CD8-positive, alpha-beta memory T cell (primary cell): Measurements from ENCODE around the gene LAMTOR5. TPM values are rescaled to one million over a fixed set of nuclear protein-coding genes. Genes with fewer than 3 reads are reported as not detected.
"Not testable (repeated sequence)": the region's sequence is repeated elsewhere in the genome, so short reads cannot be mapped to it uniquely, and the experiment has no call there.

ENCODE experiments used
- CTCF ChIA-PET: fragments of 350-600 bp; sonication (Branson Sonifier 250); formaldehyde crosslinking; loops from one replicate; lab custom pipeline; 2021; ENCODE audit warnings: antibody characterized with exemption; lab: Charles Lee
- POLR2A ChIA-PET: fragments of 350-600 bp; sonication (Branson Sonifier 250); formaldehyde crosslinking; loops from one replicate; lab custom pipeline; 2021; ENCODE audit warnings: antibody characterized with exemption; lab: Charles Lee
- DNase-seq, 5 donors: peaks; one replicate each; pipeline versions ENCODE4 v3.0.0 to v3.0.0-alpha.2; 2020 to 2022; ENCODE audit warnings: mixed read lengths in 1 of 5
- H3K27ac ChIP-seq: one replicate; pipeline ENCODE4 v1.7.0; 2013; ENCODE audit warnings: low read depth, mild to moderate bottlenecking, low read length, moderate library complexity
- H3K27me3 ChIP-seq: 2 replicates; pipeline ENCODE4 v1.7.0; 2013; ENCODE audit warnings: low read length, mild to moderate bottlenecking; ENCODE audit not compliant: insufficient read depth, poor library complexity, severe bottlenecking
- H3K36me3 ChIP-seq: 2 replicates; pipeline ENCODE4 v1.7.0; 2013; ENCODE audit warnings: mild to moderate bottlenecking, low read length, moderate library complexity; ENCODE audit not compliant: insufficient read depth
- H3K4me1 ChIP-seq: 2 replicates; pipeline ENCODE4 v1.7.0; 2013; ENCODE audit warnings: mild to moderate bottlenecking, low read length, moderate library complexity; ENCODE audit not compliant: insufficient read depth
- H3K4me3 ChIP-seq: 2 replicates; pipeline ENCODE4 v1.7.0; 2013; ENCODE audit warnings: mild to moderate bottlenecking, low read length
- H3K9me3 ChIP-seq: 2 replicates; pipeline ENCODE4 v1.7.0; 2013; ENCODE audit warnings: mild to moderate bottlenecking, low read length
- H3K27ac Mint-ChIP-seq, 8 donors: one replicate each; pipeline ENCODE4 v1.8.0; 2020 to 2021; ENCODE audit warnings: mixed read lengths in 8 of 8, mild to moderate bottlenecking in 6 of 8, inconsistent platforms in 3 of 8, moderate library complexity in 3 of 8
- H3K27me3 Mint-ChIP-seq, 2 donors: one replicate each; pipeline ENCODE4 v1.8.0; 2020 to 2021; ENCODE audit warnings: mixed read lengths in 2 of 2, mild to moderate bottlenecking in 1 of 2, moderate library complexity in 1 of 2
- H3K36me3 Mint-ChIP-seq, 3 donors: one replicate each; pipeline ENCODE4 v1.8.0; 2020 to 2021; ENCODE audit warnings: mixed read lengths in 3 of 3, inconsistent platforms in 1 of 3, mild to moderate bottlenecking in 1 of 3
- H3K4me1 Mint-ChIP-seq, 3 donors: one replicate each; pipeline ENCODE4 v1.8.0; 2020 to 2021; ENCODE audit warnings: mixed read lengths in 3 of 3, inconsistent platforms in 1 of 3, mild to moderate bottlenecking in 1 of 3
- H3K4me3 Mint-ChIP-seq, 7 donors: one replicate each; pipeline ENCODE4 v1.8.0; 2020 to 2021; ENCODE audit warnings: mixed read lengths in 7 of 7, mild to moderate bottlenecking in 6 of 7, moderate library complexity in 4 of 7, inconsistent platforms in 2 of 7
- H3K9me3 Mint-ChIP-seq, 5 donors: one replicate each; pipeline ENCODE4 v1.8.0; 2020 to 2022; ENCODE audit warnings: mixed read lengths in 5 of 5, mild to moderate bottlenecking in 3 of 5, moderate library complexity in 2 of 5, inconsistent platforms in 1 of 5
- polyA plus RNA-seq: library from polyadenylated mRNA; unstranded; fragments of 300-500 nt; fragmentation: Illumina TruSeq; gene quantifications from one replicate; pipeline ENCODE4 v1.2.3, GENCODE V29; 2021
- total RNA-seq, 2 experiments: library from RNA; stranded (reverse); gene quantifications; one replicate each; pipeline ENCODE4 v1.2.3, GENCODE V29; 2021

The LAMTOR5 gene
- total and polyA plus RNA-seq, 3 experiments from 2014 or later = 148 to 262 (median 157) TPM

DNA sequence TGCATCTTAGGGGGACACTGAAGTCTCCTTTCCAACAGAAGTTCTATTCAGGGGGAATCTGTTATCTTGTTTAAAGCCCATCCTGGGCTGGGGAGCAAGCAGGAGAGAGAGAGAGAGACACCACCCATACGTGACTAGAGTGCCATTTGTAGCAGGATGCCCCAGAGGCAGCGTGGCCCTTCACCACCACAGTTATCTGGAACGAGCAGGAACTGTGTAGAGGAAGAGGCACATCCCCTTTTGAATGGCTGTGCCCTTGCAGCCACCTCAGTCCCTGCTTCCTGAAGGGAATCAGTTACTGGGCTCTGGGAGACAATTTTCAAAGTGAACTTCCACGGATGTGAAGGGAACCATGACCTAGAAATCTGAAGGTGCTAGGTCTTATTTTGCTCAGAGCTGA lies 19.4 kb upstream of the LAMTOR5 start:
- ChIA-PET POLR2A (no interaction called here), CTCF (no interaction called here)
- no peaks in the 10 kb centered on the region for H3K9me3 ChIP-seq
- no peaks in the 10 kb centered on the region for H3K27me3 ChIP-seq
- H3K9me3 Mint-ChIP-seq = no peaks in the 10 kb centered on the region
- no peaks in the 10 kb centered on the region for H3K4me1 ChIP-seq
- H3K36me3 Mint-ChIP-seq = no peaks in the 10 kb centered on the region
- H3K27ac Mint-ChIP-seq = no peak overlapping the region
- H3K27me3 Mint-ChIP-seq = peaks cover 4 to 31% of the 10 kb centered on the region in 2 donors
- no peak overlapping the region for H3K4me3 ChIP-seq
- H3K27ac ChIP-seq = no peak overlapping the region
- H3K4me1 Mint-ChIP-seq = no peaks in the 10 kb centered on the region
- no peak overlapping the region for H3K4me3 Mint-ChIP-seq
- DNase-seq = no peak
- H3K36me3 ChIP-seq = no peaks in the 10 kb centered on the region

DNA sequence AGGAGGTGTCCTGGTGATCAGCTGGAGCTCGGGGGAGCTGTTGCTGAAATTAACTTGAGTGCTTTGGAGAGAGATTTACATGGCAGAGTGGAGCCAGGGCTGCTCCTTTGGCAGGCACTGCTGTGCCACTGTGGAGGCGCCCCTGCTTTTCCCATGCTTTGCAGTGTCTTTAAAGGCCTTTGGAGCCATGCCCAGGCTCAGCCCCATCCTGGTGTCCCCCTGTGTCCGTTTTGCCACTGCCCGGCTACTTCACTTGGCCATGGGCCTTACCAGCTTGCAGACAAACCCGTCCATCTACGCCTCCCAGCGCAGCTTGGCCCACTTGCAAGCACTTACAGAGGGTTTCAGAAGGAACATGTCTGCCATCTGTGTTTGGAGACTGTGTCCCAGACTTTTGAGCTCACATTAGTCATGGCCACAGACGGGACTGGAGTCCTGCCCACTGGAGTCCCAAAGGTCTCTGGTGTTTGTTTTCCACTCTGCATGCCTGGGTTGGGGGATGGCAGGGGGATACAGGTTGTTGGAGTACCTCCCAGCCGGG lies 18.2 kb upstream of the LAMTOR5 start:
- no peaks in the 10 kb centered on the region for H3K36me3 ChIP-seq
- Mint-ChIP-seq H3K9me3 (no peaks in the 10 kb centered on the region), H3K27me3 (peaks cover 1 to 20% of the 10 kb centered on the region in 2 donors), H3K36me3 (peaks cover 0 to 3% (median 0%) of the 10 kb centered on the region in 3 donors), H3K27ac (no peak overlapping the region), H3K4me3 (no peak overlapping the region), H3K4me1 (no peaks in the 10 kb centered on the region)
- no peak for DNase-seq
- ChIA-PET CTCF (interaction anchor here (1.6 kb wide), 1 partner anchor 34 kb away, joined by 4 read pairs; no protein-coding TSS in a partner anchor), POLR2A (no interaction called here)
- no peaks in the 10 kb centered on the region for H3K9me3 ChIP-seq
- H3K4me1 ChIP-seq = no peaks in the 10 kb centered on the region
- no peaks in the 10 kb centered on the region for H3K27me3 ChIP-seq
- no peak overlapping the region for H3K4me3 ChIP-seq
- no peak overlapping the region for H3K27ac ChIP-seq

DNA sequence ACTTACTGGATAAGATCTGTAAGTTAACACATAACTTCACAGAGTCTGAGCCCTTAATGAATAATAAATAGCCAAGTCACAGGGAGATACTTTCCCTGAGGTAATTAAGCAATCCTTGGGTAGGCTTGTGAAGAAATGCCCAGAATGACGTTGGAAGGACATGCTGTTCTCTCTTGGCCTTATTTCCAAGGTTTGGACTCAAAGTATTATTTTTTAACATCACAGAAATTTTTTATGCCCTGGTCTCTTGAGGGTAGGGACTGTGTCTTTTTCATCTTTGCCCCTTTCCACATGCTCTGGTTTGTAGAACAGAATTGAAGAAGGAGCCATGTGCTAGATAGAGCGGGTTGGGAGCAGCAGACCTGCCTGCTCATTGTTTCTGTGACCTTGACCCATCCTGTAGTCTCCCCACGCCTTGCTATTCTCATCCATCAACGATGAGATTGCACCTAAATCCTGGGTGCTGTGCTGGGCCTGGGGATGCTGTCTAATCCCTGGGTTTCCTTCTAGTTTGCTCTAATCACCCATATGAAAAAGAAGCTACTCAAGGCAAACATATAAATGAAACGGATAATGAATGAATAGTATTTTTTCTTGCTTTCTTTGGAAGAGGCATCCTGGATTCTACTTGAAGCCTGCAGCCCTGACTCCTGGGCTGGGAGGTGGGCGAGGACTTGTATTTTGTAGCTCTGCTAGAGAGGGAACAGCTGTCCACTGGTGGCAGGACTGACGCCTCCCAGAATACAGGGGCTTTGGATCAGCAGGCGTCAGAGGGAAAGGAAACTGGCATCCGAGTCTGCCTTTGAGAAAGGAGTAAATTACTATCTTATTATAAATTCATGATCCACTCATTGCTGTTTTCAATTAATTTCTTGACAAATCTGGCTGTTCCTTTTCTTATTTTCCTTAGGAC lies 17.5 kb upstream of the LAMTOR5 start:
- H3K4me1 Mint-ChIP-seq = no peaks in the 10 kb centered on the region
- H3K36me3 Mint-ChIP-seq = peaks cover 0 to 3% (median 0%) of the 10 kb centered on the region in 3 donors
- no peak overlapping the region for H3K4me3 Mint-ChIP-seq
- DNase-seq = no peak
- no peak overlapping the region for H3K4me3 ChIP-seq
- ChIA-PET POLR2A (no interaction called here), CTCF (interaction anchor here (1.6 kb wide), 1 partner anchor 35 kb away, joined by 4 read pairs; no protein-coding TSS in a partner anchor)
- H3K9me3 ChIP-seq = no peaks in the 10 kb centered on the region
- peak overlapping the region in 1 of 8 donors; percentile 72 for H3K27ac Mint-ChIP-seq
- no peak overlapping the region for H3K27ac ChIP-seq
- no peaks in the 10 kb centered on the region for H3K27me3 ChIP-seq
- no peaks in the 10 kb centered on the region for H3K36me3 ChIP-seq
- no peaks in the 10 kb centered on the region for H3K9me3 Mint-ChIP-seq
- no peaks in the 10 kb centered on the region for H3K4me1 ChIP-seq
- H3K27me3 Mint-ChIP-seq = peaks cover 0 to 14% of the 10 kb centered on the region in 2 donors

DNA sequence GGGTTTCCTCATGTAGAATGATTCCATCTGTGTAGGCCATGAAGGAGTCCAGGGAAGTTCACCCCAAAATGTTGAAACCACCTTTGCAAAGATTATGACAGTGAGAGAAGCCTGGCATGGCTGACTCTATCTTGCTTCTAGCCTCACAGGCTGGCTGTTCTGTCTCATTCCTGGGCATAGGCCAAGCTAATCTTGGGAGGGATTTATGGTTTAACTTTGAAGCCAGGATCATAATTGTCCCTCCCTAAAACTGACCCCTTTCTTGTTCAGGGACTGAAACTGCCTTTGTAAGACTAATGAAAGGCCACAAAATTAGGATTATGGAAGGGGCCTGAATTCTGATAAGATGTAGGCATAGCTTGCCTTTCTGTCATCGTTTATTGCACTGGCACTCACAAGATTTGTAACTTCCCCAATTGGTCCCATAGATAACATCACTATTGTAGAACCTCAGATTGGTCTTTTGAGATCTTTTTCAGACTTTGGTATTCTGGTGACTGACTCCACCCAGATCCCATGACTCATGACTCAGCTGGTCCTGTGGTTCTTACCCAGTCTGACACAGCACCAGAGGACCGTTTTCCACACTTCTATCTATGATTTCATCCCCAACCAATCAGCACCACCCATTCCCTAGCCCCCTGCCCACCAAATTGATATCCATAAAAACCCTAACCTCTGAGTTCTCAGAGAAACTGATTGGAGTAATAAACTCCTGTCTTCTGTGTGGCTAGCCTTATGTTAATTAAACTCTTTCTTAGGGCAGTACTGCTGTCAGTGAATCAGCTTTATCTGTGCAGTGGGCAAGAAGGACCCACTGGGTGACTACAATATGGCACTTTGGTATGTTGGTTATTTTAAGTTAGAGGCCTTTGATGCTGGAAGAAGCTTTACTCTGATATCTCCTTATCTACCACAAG lies 13.6 kb upstream of the LAMTOR5 start:
- peaks cover 0 to 3% (median 0%) of the 10 kb centered on the region in 3 donors for H3K36me3 Mint-ChIP-seq
- H3K27ac Mint-ChIP-seq = no peak overlapping the region
- POLR2A ChIA-PET = no interaction called here
- H3K27ac ChIP-seq = no peak overlapping the region
- no peak for DNase-seq
- H3K9me3 Mint-ChIP-seq = no peaks in the 10 kb centered on the region
- no peak overlapping the region for H3K4me3 ChIP-seq
- no peaks in the 10 kb centered on the region for H3K4me1 Mint-ChIP-seq
- no peaks in the 10 kb centered on the region for H3K9me3 ChIP-seq
- peaks cover 0 to 14% of the 10 kb centered on the region in 2 donors for H3K27me3 Mint-ChIP-seq
- no peaks in the 10 kb centered on the region for H3K27me3 ChIP-seq
- no peaks in the 10 kb centered on the region for H3K36me3 ChIP-seq
- no peak overlapping the region for H3K4me3 Mint-ChIP-seq
- CTCF ChIA-PET = interaction anchor here (1.3 to 1.5 kb wide), 3 partner anchors 13 to 75 kb away, joined by 4 to 6 read pairs (median 4); no protein-coding TSS in a partner anchor
- no peaks in the 10 kb centered on the region for H3K4me1 ChIP-seq

DNA sequence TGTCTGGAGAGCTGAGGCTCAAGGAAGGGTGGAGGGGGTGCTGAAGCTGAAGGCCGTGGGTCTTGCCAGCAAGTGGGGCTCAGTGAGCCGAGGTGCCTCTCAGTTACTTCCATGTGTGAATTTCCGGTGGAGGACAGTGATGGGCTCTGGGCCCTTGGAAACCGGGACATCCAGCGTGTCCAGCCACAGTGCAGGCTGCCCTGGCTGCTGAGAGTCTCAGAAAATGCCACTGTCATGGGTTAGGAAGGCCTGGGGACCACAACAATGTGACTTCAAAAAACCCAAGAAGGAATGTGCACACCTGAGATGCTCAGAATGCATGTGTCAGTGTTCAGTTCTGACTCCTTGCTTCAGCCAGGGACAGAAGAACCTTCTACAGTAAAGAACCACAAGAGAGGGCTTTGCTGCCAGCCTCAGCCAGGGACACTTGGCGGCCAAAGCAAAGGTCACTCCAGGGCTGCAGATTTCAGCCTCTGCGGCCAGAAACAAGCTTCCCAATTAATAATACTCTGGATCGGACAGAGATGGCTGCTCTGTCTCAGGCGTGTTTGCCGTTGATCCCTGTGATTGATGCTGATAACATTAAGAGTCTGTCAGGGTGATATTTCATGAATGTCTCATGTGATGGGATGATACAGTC lies 12.6 kb upstream of the LAMTOR5 start:
- Histone ChIP-seq H3K4me1 (no peaks in the 10 kb centered on the region), H3K27me3 (no peaks in the 10 kb centered on the region), H3K36me3 (no peaks in the 10 kb centered on the region), H3K9me3 (no peaks in the 10 kb centered on the region), H3K27ac (no peak overlapping the region), H3K4me3 (no peak overlapping the region)
- DNase-seq = no peak
- Mint-ChIP-seq H3K9me3 (no peaks in the 10 kb centered on the region), H3K4me1 (no peaks in the 10 kb centered on the region), H3K36me3 (peaks cover 0 to 3% (median 0%) of the 10 kb centered on the region in 3 donors), H3K4me3 (no peak overlapping the region), H3K27me3 (peaks cover 0 to 9% of the 10 kb centered on the region in 2 donors), H3K27ac (peak overlapping the region in 1 of 8 donors; percentile 81)
- CTCF ChIA-PET = interaction anchor here (1.4 kb wide), 1 partner anchor 12 kb away, joined by 4 read pairs; no protein-coding TSS in a partner anchor
- POLR2A ChIA-PET = no interaction called here

DNA sequence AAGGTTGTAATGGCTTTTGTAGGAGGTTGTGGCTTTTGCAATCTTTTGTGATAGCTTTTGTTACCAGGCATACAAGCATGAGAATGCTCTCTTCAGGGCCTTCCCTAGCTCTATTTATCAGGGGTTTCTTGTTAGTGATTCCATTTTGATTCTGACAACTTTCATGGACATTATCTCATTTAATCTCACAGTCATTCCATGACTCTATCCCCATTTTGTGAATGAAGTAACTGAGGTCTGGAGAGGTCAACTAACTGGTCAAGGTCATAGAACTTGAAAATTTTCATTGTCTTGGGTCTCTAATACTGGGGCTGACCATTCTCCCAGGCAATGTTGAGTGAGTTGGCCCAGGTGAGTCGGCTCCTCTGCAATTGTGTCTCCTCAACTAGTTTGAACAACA lies 11.2 kb upstream of the LAMTOR5 start:
- CTCF ChIA-PET = no interaction called here
- no peaks in the 10 kb centered on the region for H3K9me3 ChIP-seq

DNA sequence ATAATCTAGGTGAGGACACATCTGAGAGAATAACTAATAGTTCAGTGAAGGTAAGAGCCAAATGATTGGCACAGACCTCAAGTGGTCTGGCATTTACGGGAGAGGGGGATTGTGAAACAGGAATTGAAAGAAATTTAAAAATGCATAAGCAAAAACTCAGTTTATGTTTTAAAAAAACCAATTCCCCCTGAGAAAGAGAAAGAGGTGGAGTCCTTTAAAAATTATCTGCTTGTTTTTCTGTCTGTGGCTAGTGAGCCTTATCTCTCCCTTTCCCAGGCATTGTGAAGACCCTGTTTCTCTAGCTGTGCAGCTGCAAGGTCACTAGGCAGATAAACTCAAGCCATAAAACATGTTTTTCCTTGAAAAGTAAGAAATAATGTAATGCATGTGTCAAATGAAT lies 5.6 kb upstream of the LAMTOR5 start:
- H3K27ac Mint-ChIP-seq = peak overlapping the region in 1 of 8 donors; percentile 54
- H3K27me3 Mint-ChIP-seq, H3K27me3 ChIP-seq, DNase-seq, H3K9me3 Mint-ChIP-seq, H3K36me3 ChIP-seq, H3K4me3 ChIP-seq, H3K36me3 Mint-ChIP-seq, H3K9me3 ChIP-seq, H3K4me1 ChIP-seq, POLR2A ChIA-PET: not testable (repeated sequence)
- peaks cover 4 to 15% (median 7%) of the 10 kb centered on the region in 3 donors for H3K4me1 Mint-ChIP-seq
- H3K4me3 Mint-ChIP-seq = peak overlapping the region in 1 of 7 donors; percentile 23
- peak overlapping the region; percentile 25 for H3K27ac ChIP-seq
- CTCF ChIA-PET = interaction anchor here (1.0 to 6.3 kb wide), 10 partner anchors 17 to 379 kb away, joined by 3 to 39 read pairs (median 5); partner anchors contain the start of genes RBM15 and STRIP1

More for the DNA sequence above, 11.2 kb upstream of the LAMTOR5 start:
- no peak overlapping the region for H3K27ac ChIP-seq
- DNase-seq = no peak
- Mint-ChIP-seq H3K9me3 (no peaks in the 10 kb centered on the region), H3K27ac (no peak overlapping the region), H3K36me3 (peaks cover 0 to 3% (median 0%) of the 10 kb centered on the region in 3 donors), H3K27me3 (peaks cover 0 to 3% of the 10 kb centered on the region in 2 donors), H3K4me1 (no peaks in the 10 kb centered on the region), H3K4me3 (no peak overlapping the region)
- H3K4me3 ChIP-seq = no peak overlapping the region
- H3K27me3 ChIP-seq = no peaks in the 10 kb centered on the region
- POLR2A ChIA-PET = no interaction called here
- H3K36me3 ChIP-seq = no peaks in the 10 kb centered on the region
- H3K4me1 ChIP-seq = no peaks in the 10 kb centered on the region
